Activated CD4-positive, alpha-beta T cell treated with anti-CD3 and anti-CD28 coated beads, Interleukin-2, amount 50 U/mL, for 1 hour (primary cell): ENCODE measurements around the gene CAMTA1.

Source experiments
- DNase-seq: peaks from one replicate; pipeline ENCODE4 v3.0.0-alpha.2; 2020

CAMTA1 gene

GRCh38 chr1:6880951-6881690 is 95.9 kb downstream of the CAMTA1 start:
- no peak for DNase-seq

GRCh38 chr1:6882414-6882813 is 97.2 kb downstream of the CAMTA1 start:
- no peak for DNase-seq

- no peak for DNase-seq
These were observed 99.4 kb downstream of the CAMTA1 start for GRCh38 chr1:6884652-6885153.

- DNase-seq: no peak
These were observed 100.2 kb downstream of the CAMTA1 start for GRCh38 chr1:6885426-6885825.

GRCh38 chr1:6886523-6886922 is 101.3 kb downstream of the CAMTA1 start:
- DNase-seq: no peak

- no peak for DNase-seq
These were observed 103.0 kb downstream of the CAMTA1 start for GRCh38 chr1:6888268-6888667.

GRCh38 chr1:6888870-6889269 is 103.6 kb downstream of the CAMTA1 start:
- DNase-seq: no peak

- DNase-seq: peak; percentile 34
These were observed 104.7 kb downstream of the CAMTA1 start for GRCh38 chr1:6889875-6890480.

- DNase-seq: no peak
These were observed 105.4 kb downstream of the CAMTA1 start for GRCh38 chr1:6890686-6891085.

- DNase-seq: no peak
These were observed 106.7 kb downstream of the CAMTA1 start for GRCh38 chr1:6891781-6892579.

GRCh38 chr1:6893388-6893787 is 108.1 kb downstream of the CAMTA1 start:
- DNase-seq: no peak

- DNase-seq: no peak
These were observed 111.9 kb downstream of the CAMTA1 start for GRCh38 chr1:6897138-6897537.

- no peak for DNase-seq
These were observed 113.8 kb downstream of the CAMTA1 start for GRCh38 chr1:6898974-6899539.

GRCh38 chr1:6899621-6900020 is 114.4 kb downstream of the CAMTA1 start:
- DNase-seq: no peak

- no peak for DNase-seq
These were observed 116.9 kb downstream of the CAMTA1 start for GRCh38 chr1:6902153-6902552.

GRCh38 chr1:6904476-6905170 is 119.4 kb downstream of the CAMTA1 start:
- no peak for DNase-seq

GRCh38 chr1:6905331-6905730 is 120.1 kb downstream of the CAMTA1 start:
- no peak for DNase-seq

- DNase-seq: no peak
These were observed 120.5 kb downstream of the CAMTA1 start for GRCh38 chr1:6905790-6906189.

- no peak for DNase-seq
These were observed 121.5 kb downstream of the CAMTA1 start for GRCh38 chr1:6906783-6907182.

GRCh38 chr1:6907201-6907600 is 121.9 kb downstream of the CAMTA1 start:
- DNase-seq: no peak

- no peak for DNase-seq
These were observed 122.6 kb downstream of the CAMTA1 start for GRCh38 chr1:6907676-6908434.

- DNase-seq: no peak
These were observed 124.1 kb downstream of the CAMTA1 start for GRCh38 chr1:6909401-6909800.
